CD4-positive, alpha-beta T cell treated with Interleukin-1 beta for 1 hour (primary cell): ENCODE data around the gene NXPH3.

Source experiments
- DNase-seq, 2 donors: peaks; one replicate each; pipeline ENCODE4 v3.0.0-alpha.2; 2020 to 2022

NXPH3 gene

DNA sequence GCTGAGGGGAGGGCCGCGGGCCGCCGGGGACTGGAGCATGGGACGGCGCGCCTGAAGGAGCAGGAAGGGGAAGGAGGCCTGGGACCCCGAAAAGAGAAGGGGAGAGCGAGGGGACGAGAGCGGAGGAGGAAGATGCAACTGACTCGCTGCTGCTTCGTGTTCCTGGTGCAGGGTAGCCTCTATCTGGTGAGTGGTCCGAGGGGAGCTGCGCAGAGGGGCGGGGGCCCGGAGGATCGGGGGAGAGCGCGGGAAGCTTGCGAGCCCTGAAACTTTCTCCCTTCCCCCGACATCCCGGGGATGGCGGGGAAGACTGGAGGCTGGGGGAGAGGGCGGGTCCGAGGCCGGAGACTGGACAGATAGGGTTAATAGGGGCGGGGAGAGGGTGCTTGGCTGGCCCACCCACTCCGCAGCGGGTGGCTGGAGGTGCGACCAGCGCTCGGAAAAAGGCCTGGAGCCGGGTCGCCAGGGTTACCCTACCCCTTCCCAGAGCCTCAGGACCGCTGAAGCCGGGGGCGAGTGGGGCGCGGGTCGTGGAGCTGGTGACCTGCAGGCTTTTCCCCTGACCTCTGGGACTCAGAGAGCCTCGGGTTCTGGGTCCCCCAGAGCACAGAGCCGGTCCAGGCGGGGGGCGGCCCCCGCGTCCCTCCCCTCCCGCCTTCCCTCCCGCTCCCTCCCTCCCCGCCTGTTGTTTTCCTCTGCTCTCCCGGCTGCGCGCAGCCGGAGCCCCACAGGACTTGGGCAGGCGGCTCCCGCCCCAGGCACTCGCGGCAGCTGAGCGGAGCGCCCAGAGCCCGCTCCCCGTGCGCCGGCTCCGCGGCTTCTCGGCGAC lies 631 bp downstream of the NXPH3 start:
- no peak for DNase-seq

DNA sequence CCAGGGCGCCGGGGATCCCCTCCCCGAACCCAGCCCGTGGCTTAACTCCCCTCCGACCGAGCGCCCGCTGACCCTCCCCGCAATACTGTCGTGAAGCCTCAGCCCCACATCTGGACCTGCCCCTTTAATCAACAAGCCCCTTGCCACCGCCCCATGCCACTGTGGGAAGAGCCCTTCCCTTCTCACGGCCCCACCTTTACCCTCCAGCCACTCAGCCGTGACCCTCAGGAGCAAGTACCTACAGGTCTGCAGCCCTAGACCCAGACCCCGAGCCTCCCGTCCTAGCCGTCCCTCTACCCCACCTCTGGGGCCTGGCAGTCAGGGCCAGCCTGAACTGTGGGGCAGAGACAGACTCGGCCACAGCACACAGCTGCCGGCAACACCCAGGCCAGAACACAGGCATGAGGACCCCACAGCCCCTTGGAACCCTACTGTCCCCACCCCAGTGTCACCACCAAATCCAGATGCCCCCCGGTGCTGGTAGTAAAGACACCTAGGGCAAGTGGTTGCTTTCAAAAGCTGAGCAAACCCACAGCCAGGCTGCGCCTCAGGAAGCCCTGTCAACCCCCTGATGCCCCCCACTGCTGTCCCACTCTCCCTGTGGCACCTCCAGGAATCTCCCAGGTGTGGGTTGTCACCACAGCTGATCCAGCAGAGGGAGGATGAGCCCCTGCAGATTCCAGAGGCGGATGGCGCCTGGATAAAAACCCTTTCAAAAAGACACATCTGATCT lies 1.4 kb downstream of the NXPH3 start:
- DNase-seq = no peak

DNA sequence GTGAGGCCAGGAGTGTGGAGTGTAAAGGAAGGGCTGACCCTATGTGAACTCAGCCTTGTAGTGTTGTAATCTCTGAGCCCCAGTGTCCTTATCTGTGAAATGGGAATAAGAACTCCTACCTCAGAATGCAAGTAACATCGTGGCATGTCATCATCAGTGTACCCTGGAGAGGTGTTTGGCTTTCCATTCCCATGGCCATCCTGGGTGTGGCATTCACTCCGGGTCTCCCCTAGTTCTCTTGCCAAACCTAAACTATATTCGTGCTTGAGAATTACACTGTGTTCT lies 1.9 kb downstream of the NXPH3 start:
- DNase-seq = no peak

DNA sequence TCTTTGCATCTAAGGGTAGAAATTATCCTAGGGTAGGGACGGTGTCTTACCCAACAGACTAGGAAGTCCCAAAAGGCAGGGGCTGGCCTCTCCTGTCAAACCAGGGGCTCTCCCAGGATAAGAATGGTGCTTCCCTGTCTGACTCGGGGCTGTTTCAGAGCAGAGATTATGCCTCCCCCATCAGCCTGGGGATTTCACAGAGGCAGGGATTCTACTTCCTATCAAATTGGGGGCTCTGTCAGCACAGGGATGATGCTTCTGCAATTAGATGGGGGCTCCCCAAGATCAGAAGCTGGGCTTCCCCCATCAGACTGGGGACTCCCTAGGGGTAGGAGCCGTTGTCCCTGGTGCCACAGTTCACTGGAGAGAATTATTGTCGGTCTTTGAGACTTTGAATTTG lies 2.3 kb downstream of the NXPH3 start:
- DNase-seq = no peak

DNA sequence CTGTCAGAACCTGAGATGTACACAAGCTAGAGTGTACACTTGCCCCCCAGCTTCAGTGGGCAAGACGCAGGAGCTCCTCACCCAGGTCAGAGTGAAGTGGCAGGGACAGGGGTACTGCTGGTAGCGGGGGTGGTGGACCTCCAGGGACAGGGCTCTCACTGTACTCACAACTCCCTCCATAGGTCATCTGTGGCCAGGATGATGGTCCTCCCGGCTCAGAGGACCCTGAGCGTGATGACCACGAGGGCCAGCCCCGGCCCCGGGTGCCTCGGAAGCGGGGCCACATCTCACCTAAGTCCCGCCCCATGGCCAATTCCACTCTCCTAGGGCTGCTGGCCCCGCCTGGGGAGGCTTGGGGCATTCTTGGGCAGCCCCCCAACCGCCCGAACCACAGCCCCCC lies 2.7 kb downstream of the NXPH3 start:
- no peak for DNase-seq

DNA sequence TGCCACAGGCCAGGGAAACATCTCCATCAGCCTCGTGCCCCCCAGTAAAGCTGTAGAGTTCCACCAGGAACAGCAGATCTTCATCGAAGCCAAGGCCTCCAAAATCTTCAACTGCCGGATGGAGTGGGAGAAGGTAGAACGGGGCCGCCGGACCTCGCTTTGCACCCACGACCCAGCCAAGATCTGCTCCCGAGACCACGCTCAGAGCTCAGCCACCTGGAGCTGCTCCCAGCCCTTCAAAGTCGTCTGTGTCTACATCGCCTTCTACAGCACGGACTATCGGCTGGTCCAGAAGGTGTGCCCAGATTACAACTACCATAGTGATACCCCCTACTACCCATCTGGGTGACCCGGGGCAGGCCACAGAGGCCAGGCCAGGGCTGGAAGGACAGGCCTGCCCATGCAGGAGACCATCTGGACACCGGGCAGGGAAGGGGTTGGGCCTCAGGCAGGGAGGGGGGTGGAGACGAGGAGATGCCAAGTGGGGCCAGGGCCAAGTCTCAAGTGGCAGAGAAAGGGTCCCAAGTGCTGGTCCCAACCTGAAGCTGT lies 3.4 kb downstream of the NXPH3 start:
- DNase-seq = no peak

DNA sequence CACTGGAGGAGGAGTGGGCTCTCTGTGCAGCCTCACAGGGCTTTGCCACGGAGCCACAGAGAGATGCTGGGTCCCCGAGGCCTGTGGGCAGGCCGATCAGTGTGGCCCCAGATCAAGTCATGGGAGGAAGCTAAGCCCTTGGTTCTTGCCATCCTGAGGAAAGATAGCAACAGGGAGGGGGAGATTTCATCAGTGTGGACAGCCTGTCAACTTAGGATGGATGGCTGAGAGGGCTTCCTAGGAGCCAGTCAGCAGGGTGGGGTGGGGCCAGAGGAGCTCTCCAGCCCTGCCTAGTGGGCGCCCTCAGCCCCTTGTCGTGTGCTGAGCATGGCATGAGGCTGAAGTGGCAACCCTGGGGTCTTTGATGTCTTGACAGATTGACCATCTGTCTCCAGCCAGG lies 3.9 kb downstream of the NXPH3 start:
- no peak for DNase-seq

DNA sequence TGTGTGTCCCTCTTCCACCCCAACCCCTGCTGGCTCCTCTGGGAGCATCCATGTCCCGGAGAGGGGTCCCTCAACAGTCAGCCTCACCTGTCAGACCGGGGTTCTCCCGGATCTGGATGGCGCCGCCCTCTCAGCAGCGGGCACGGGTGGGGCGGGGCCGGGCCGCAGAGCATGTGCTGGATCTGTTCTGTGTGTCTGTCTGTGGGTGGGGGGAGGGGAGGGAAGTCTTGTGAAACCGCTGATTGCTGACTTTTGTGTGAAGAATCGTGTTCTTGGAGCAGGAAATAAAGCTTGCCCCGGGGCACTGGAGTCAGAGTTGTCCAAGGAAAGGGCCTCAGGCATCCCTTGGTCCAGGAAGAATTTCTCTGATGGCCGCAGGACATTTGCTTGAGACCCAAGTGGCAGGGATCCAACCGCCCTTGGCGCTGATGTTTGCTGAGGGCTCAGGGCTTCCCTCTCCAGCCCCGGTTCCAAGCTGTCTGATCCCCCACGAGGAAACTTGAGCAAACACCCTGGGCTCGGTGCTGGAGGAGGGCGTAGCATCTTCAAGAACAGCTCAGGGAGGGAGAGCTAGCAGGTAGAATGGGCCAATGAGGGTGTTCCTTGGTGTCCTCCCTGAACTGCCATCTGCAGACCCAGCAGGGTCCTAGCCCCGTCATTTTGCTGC lies 4.5 kb downstream of the NXPH3 start:
- no peak for DNase-seq

DNA sequence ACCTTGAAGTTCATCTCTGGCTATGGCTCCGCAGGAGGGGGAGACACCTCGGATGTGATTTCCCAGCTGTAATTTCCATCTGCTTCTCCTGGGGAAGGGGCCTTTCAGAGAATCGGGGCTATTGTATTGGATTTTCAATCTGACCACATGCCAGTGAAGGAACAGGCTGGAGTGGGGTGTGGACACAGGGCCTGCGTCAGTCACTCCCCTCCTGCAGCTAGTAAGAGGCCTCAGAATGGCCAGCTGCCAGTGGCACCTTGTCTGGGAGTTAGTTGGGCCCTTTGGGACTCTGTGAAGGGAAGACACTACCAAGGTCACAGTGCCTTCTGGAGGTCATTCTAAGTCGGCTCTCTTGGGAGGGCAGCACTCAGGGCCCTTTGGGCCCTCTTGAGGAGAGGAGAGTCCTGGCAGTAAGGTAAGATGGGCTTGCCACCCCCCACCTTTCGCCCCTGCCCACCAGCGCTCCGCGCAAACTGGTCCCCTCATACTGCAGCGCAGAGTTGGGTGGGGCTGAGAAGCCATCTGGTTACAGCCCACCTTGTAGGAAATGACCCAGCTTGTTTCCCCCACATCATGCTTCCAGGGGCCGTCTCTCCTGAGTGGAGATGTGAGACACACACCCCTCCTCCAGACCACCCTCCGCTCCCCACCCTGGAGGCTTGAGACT lies 5.4 kb downstream of the NXPH3 start:
- no peak for DNase-seq

DNA sequence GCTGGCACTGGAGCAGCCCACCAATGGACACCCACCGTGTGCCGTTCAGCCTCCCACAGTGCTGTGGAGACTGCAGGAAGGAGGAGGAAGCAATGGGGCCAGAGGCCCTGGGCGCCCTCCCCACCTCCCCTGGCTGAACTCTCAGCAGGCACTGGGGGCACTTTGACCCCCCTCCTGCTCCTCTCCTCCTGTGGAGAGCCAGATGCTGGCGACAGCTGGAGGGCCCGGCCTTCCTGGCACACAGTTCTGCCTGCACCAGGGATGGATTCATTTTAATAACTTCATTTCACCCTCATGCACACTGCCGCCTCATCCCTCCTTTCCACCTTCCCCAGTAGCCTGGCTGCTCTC lies 6.0 kb downstream of the NXPH3 start:
- no peak for DNase-seq

DNA sequence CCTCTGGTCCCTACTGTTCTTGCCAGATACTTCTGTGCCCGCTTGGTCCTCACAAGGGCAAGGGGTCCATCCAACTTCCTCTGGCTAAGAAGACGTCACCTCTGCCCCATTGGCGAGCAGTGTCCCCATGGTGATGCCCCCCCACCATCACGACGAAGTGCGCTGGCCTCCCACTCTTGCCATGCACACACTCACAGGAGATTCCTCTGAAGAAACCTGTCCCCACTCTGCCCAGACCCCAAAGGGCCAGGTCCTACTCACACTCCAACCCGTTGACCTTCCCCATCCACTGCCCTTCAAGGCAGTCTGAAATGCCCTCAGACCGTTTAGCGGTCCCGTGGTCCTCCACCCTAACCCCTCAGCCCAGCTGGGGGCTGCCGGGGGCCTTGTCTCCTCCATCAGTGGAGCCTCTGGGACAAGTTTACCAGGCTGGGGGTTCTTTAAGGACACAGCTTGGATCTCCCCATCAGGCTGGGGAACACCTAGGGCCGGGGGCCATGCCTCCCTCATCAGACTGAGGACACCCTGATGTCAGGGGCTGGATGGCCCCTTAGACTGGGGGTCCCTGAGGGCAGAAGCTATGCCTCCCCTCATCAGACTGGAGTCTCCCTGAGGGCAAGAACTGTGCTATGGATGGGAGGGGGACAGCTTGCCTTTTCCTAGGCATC lies 6.5 kb downstream of the NXPH3 start:
- DNase-seq = no peak

DNA sequence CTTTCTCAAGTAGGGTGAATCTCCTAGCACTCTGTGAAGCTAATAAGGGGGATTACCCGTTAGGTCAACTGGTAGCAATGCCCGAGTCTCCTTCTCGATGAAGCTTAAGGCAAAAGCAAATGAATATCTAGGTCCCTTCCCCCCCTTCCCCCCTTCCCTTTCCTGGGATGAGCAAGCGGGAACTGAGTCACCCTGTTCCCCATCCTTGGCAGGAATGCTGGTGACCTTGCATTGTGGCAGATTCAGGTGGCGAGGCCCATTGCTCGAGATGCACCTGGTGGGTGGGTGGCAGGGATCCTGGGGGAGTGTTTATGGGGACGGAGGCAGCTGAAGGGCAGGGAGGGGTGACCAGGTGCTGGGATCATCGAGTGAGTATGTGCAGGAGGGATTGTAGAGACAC lies 7.1 kb downstream of the NXPH3 start:
- DNase-seq = no peak

DNA sequence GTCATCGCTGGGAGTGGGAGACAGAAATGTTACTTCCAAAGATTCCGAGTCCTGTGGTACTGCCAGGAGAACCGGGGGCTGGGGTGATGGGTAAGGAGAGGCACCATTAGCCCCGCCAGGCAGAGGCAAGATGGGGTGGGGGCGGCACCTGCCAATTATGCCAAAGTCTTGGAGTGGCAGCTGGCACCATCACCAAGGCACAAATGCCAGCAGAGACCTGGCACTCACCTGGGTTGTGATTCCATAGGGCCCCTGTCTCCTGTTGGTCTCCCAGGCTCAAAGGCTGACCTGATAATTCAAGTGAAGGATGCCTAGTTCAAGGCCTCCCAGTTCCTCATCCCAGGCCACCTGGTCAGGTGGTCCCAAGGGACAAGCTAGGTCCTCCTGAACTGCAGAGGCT lies 7.6 kb downstream of the NXPH3 start:
- DNase-seq = no peak

DNA sequence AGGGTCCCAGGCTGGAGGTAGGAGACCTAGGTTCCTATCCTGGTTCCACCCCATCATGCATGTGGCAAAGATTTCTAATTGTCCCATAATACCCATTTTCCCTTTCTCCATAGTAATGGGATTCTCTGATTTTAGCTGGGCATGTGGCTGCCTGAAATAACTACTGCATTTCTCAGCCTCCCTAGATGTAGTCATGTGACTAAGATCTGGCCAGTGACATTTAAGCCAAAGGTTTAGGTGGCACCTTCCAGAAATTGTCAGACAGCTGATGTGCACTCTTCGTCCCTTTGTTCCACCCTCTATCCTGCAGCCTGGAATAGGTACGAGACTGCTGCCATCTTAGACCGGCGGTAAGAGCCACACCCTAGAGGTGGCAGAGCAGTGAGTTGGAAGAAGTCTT lies 8.2 kb downstream of the NXPH3 start:
- no peak for DNase-seq

DNA sequence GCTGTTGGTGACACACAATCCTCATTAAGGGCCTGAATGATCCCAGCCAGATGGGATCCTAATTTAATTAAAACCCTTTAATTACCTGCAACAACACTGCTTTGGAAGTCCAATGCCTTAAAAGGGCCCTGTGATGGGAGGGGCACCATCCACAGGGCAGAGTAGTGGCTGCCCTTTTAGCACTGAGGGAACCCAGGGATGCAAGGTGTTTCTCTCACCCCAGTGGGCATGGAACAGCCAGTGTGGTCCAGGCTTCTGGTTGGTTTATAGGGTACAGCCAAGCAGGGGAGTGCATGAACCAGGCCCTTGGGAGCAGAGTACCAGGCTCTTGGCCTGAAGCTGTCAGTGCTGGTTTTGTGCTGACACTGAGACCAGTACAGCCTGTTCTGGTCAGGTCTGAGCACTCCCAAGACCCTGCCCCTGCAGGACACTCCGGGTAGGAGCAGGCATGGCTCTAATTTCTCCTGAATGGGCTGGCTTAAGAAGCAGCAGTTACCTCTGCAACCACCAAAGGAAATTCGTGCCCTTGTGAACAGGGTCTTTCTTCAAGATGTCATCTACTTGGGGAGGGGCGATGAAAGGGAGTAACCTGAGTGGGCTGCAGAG lies 9.9 kb downstream of the NXPH3 start:
- DNase-seq = no peak

DNA sequence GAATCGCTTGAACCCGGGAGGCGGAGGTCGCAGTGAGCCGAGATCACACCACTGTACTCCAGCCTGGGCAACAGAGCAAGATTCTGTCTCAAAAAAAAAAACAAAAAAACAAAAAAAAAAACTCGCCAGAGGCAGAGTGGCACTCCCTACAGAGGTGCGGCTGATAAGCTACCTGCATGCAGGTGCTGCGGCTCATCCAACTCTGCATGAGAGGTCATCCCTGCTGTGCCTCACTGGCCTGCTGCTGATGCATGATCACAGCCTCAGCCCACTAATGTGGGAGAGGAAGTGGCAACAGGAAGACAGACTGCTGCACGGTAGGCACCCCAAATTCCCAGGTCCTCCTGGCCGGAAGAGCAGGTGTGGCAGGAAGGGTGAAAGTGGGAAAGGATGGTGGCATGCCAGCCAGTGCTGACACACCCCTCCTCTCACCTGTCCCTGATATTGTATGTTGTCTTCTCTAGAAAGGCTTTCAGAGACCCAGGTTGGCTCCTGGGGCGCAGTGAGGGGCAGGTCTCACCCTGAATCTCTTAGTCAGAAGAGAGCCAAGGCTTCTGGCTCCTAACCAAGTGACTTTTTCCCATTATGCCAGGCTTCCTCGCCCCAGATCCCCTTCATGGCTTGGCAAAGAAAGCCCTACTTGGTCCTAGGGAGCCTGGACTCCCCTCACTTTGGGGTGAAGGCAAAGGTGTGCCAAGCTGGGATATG lies 11.8 kb downstream of the NXPH3 start:
- DNase-seq = no peak

DNA sequence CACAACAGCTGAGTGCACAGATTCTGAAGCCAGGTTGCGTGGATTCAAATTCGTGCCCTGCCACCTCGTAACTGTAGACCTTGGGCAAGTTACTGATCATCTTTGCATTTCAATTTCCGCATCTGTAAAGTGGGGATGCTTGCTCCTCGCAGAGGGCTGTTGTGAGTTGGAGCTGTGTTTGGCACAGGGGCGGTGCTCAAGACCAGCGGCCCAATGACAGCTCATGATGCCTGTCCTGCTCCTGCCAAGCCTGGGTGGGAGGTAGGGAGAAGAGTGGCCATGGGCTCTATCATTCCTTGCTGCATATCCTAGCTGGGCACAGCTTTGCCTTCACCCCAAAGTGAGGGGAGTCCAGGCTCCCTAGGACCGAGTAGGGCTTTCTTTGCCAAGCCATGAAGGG lies 12.6 kb downstream of the NXPH3 start:
- DNase-seq = no peak

DNA sequence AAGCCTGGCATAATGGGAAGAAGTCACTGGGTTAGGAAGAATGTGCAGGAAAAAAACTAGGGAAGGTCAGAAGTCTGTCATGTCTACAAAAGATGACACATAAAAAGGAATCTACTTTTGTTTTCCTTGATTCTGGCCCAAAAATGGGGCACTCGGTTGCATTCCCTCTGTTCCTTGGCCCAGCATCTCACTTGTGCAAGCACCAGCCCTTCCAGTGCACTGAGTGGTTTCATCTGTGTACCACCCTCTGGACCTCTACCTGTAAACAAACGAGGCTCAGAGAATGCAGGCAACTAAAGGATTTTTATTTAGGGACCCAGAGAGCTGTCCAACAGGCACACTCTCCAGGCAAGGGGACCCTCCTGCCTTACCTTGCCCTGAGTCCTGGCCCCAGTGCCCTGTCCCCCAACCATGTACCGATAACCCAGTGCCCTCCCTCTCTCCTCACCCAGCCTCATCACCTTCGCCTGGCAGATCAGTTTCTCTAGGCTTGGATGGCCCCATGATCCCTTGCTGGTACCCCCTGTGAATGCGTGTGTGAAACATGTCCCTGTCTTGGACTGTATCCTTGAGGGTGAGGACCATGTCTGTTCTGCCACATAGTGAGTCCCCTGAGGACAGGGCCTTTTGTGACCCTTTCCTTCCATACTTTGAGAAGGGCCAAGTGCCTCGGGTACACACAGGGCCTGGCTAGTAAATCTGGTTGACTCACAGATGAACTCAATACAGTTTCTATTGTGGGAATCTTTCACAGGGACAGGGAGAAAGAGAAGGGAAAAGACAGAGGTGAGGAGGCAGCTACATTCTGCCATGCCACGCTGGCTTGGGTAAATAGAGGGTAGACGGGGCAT lies 13.3 kb downstream of the NXPH3 start:
- no peak for DNase-seq

DNA sequence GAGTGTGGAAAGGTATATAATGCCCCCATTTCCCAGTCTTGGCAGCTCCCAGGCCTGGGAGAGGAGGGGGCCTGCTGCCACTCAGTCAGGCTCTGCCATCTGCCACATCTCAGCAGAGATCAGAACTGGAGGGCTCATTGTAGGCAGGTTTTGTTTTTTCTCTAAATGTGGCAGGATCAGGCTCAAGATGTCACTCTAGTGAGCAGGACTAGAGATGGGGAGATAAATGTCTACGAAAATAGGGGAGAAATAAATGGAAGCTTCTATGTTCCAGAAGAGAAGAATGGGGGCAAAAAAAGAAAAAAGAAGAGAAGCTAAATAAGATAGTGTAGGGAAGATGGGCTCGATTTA lies 13.9 kb downstream of the NXPH3 start:
- no peak for DNase-seq

DNA sequence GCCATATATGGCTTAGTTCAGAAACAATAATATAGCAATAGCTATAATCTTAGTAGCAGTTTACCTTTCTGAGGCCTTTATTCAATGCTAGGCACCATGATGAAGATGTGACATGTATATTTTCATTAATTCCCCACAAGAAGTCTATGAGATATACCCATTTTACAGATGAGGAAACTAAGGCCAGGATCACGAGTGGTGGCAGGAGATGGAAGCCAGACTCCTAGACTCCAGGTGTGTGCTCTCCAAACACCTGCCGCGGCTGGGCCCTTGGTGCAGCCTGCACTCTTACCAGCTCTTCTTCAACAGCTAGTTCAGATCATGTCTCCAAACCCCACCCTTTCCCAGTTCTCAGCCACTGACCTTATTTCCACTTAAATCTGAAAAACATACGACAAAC lies 15.2 kb downstream of the NXPH3 start:
- no peak for DNase-seq

DNA sequence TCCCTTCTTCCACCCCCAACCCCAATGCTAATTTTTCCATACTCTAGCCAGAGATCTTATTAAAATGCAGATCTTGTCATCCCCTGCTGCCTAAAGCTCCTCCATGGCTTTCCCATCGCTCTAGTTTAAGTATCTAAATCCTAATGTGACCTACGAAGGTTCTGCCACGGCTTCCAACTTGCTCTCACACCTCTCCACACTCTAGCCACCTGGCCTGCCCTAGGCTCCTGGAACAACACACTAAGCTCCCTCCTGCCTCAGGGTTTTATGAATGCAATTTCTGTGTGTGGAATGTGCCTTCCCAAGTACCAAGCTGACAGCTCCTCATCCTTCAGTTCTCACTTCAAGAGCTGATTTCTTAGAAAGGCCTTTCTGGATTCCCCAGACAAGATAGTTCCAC lies 16.6 kb downstream of the NXPH3 start:
- no peak for DNase-seq
